Ascending aorta (tissue), 2 donors: ENCODE data around the gene ZNF581. TPM values are rescaled to one million over a fixed set of nuclear protein-coding genes. Genes with fewer than 3 reads are reported as not detected.

ENCODE experiments used
- DNase-seq, 2 donors: peaks; one replicate each; pipeline ENCODE4 v3.0.0-alpha.2; 2019; ENCODE audit warnings: low spot score in 2 of 2
- H3K27ac ChIP-seq, 2 donors: fragments of 200-600 bp; sonication (generic); one replicate each; pipeline ENCODE4 v1.5.1; 2016 to 2017; ENCODE audit warnings: mild to moderate bottlenecking in 1 of 2
- H3K27me3 ChIP-seq: fragments of 200-600 bp; sonication (generic); one replicate; pipeline ENCODE4 v1.5.1; 2017
- H3K36me3 ChIP-seq, 2 donors: fragments of 200-600 bp; sonication (generic); one replicate each; pipeline ENCODE4 v1.5.1; 2016
- H3K4me1 ChIP-seq, 2 donors: fragments of 200-600 bp; sonication (generic); one replicate each; pipeline ENCODE4 v1.5.1; 2016 to 2017; ENCODE audit warnings: mild to moderate bottlenecking in 1 of 2
- H3K4me3 ChIP-seq, 2 donors: fragments of 200-600 bp; sonication (generic); one replicate each; pipeline ENCODE4 v1.5.1; 2016 to 2017; ENCODE audit warnings: mild to moderate bottlenecking in 1 of 2
- H3K9me3 ChIP-seq, 2 donors: fragments of 200-600 bp; sonication (generic); one replicate each; pipeline ENCODE4 v1.5.1; 2016
- intact Hi-C: fragments of 100-400 bp; cut with DNase I; formaldehyde crosslinking; loops from one replicate; pipeline ENCODE4 v1.15.1; 2023
- total RNA-seq: library from RNA; depleted of rRNA; stranded (reverse); fragments of >200 nt; gene quantifications from one replicate; pipeline ENCODE4 v1.1.0, GENCODE V29; 2016
- TF ChIP-seq, protein P1 (sequence below), 3 experiments: fragments of 200-600 bp in 2 of 3; fragments of 450-650 bp in 1 of 3; sonication (generic) in 2 of 3; IDR thresholded peaks; one replicate each; pipeline ENCODE4 v1.5.1; 2016 to 2019; ENCODE audit warnings: antibody characterized with exemption in 3 of 3, mild to moderate bottlenecking in 1 of 3, moderate library complexity in 1 of 3

Gene ZNF581
- total RNA-seq, 1 donor from 2014 or later = 12.1 TPM

- Histone ChIP-seq H3K4me1 (peaks cover 20 to 22% of the 10 kb centered on the region in 2 donors), H3K36me3 (peaks cover 3 to 10% of the 10 kb centered on the region in 2 donors), H3K27ac (peak overlapping the region; percentile 89 to 98), H3K4me3 (peak overlapping the region; percentile 66 to 82), H3K9me3 (no peaks in the 10 kb centered on the region), H3K27me3 (no peaks in the 10 kb centered on the region)
- no peak for DNase-seq
- intact Hi-C loops = no loop called here
- TF ChIP-seq, protein P1, sequence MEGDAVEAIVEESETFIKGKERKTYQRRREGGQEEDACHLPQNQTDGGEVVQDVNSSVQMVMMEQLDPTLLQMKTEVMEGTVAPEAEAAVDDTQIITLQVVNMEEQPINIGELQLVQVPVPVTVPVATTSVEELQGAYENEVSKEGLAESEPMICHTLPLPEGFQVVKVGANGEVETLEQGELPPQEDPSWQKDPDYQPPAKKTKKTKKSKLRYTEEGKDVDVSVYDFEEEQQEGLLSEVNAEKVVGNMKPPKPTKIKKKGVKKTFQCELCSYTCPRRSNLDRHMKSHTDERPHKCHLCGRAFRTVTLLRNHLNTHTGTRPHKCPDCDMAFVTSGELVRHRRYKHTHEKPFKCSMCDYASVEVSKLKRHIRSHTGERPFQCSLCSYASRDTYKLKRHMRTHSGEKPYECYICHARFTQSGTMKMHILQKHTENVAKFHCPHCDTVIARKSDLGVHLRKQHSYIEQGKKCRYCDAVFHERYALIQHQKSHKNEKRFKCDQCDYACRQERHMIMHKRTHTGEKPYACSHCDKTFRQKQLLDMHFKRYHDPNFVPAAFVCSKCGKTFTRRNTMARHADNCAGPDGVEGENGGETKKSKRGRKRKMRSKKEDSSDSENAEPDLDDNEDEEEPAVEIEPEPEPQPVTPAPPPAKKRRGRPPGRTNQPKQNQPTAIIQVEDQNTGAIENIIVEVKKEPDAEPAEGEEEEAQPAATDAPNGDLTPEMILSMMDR (IDR thresholded peaks at IDR 0.05) = no peak
Observed at GRCh38 chr19:55644191-55644833, 863 bp downstream of the ZNF581 start.

- H3K4me3 ChIP-seq = peak overlapping the region in 1 of 2 donors; percentile 82
- H3K27ac ChIP-seq = no peak overlapping the region
- H3K27me3 ChIP-seq = no peaks in the 10 kb centered on the region
- TF ChIP-seq, protein P1 (IDR thresholded peaks at IDR 0.05) = no peak
- no peak for DNase-seq
- H3K36me3 ChIP-seq = peaks cover 3 to 10% of the 10 kb centered on the region in 2 donors
- intact Hi-C loops = loop anchor here (5.0 kb wide), 1 partner anchor 258 kb away; the partner anchor contains the start of gene RPL28
- H3K4me1 ChIP-seq = peaks cover 16 to 17% of the 10 kb centered on the region in 2 donors
- H3K9me3 ChIP-seq = no peaks in the 10 kb centered on the region
Observed at GRCh38 chr19:55644842-55645511, 1.5 kb downstream of the ZNF581 start.

GRCh38 chr19:55645512-55645881 is 2.0 kb downstream of the ZNF581 start:
- H3K4me1 ChIP-seq = peaks cover 11 to 16% of the 10 kb centered on the region in 2 donors
- H3K4me3 ChIP-seq = no peak overlapping the region
- no peak overlapping the region for H3K27ac ChIP-seq
- peaks cover 3 to 10% of the 10 kb centered on the region in 2 donors for H3K36me3 ChIP-seq
- DNase-seq = no peak
- H3K27me3 ChIP-seq = no peaks in the 10 kb centered on the region
- TF ChIP-seq, protein P1 (IDR thresholded peaks at IDR 0.05) = no peak
- intact Hi-C loops = loop anchor here (5.0 kb wide), 1 partner anchor 258 kb away; the partner anchor contains the start of gene RPL28
- no peaks in the 10 kb centered on the region for H3K9me3 ChIP-seq

DNA sequence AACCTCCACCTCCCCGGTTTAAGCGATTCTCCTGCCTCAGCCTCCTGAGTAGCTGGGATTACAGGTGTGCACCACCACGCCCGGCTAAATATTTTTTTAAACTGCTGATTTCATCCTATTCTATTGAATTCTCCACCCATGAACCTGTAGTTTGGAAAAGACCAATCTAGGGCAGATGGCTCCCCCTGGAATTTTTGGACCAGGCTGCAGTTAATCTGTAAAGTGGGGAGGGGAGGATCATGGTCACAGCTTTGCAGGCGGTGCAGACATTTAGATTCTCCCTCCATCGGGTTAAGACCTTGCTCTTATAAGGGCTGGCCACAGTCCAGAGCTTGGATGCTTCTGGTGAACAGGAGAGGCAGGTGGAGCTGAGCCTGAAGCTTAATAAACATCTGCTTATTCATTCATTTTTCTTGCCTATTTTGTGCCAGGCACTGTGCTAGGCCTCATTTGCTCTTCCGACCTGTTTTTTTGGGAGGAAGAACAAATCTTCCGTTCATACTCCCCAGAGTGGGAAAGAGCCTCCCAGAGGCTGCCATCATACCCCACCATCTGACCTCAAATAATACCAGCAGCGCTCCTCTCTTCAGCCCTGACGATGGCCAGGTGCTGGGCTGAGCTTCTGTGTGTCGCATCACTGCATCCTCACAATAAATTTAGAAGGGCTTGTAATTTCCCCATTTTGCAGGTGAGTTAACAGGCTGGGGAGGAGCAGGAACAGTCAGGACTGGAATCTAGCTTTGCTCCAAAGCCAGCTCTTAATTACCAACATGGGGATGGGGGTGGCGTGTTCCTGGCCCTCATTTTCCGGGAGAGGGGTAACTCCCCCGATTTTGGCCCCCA is 3.7 kb downstream of the ZNF581 start:
- Histone ChIP-seq H3K4me3 (peak overlapping the region; percentile 87 to 89), H3K27ac (peak overlapping the region; percentile 74 to 80), H3K36me3 (peaks cover 3 to 10% of the 10 kb centered on the region in 2 donors), H3K4me1 (peaks cover 10 to 16% of the 10 kb centered on the region in 2 donors), H3K27me3 (no peaks in the 10 kb centered on the region), H3K9me3 (no peaks in the 10 kb centered on the region)
- DNase-seq = no peak
- intact Hi-C loops = loop anchor here (5.0 kb wide), 1 partner anchor 260 kb away; the partner anchor contains the start of gene RPL28
- TF ChIP-seq, protein P1 (IDR thresholded peaks at IDR 0.05) = no peak
